Astrocyte of the cerebellum (primary cell): Measurements from ENCODE around the gene CFAP100.

ENCODE experiments used
- DNase-seq: peaks from one replicate; pipeline ENCODE4 v3.0.0-alpha.2; 2011; ENCODE audit warnings: low read depth
- H3K4me3 ChIP-seq: 2 replicates; pipeline ENCODE4 v1.5.1; 2011; ENCODE audit warnings: mild to moderate bottlenecking, low read depth, low read length, moderate library complexity
- in situ Hi-C: cut with HindIII; loops from 2 replicates; pipeline ENCODE4 v1.10.0; 2017; ENCODE audit warnings: low sequenced_read_pairs
- TF ChIP-seq, protein P1 (sequence below): IDR thresholded peaks from 2 replicates; pipeline ENCODE4 v1.5.1; 2012; ENCODE audit warnings: low read length, low read depth, moderate library complexity, mild to moderate bottlenecking; ENCODE audit errors: missing control alignments

The CFAP100 gene

DNA sequence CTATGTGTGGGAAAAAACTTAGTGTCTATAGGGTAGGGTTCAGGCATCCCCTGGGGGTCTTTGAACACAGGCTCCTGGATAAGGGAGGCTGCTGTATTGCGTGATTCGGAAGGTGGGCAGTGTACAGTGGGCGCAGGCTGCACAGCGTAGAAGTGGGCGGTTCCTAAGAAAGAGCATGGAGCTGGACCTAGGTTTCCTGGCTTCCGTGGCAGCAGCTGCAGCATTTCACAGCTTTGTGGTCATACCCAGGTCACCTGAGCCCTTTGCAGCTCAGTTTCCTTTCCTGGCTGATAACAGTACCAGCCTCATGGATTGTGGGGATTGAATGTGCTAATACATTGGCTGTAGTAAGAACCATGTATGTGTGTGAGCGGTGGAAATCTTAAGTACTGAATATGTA lies 22.2 kb downstream of the CFAP100 start:
- TF ChIP-seq, protein P1, sequence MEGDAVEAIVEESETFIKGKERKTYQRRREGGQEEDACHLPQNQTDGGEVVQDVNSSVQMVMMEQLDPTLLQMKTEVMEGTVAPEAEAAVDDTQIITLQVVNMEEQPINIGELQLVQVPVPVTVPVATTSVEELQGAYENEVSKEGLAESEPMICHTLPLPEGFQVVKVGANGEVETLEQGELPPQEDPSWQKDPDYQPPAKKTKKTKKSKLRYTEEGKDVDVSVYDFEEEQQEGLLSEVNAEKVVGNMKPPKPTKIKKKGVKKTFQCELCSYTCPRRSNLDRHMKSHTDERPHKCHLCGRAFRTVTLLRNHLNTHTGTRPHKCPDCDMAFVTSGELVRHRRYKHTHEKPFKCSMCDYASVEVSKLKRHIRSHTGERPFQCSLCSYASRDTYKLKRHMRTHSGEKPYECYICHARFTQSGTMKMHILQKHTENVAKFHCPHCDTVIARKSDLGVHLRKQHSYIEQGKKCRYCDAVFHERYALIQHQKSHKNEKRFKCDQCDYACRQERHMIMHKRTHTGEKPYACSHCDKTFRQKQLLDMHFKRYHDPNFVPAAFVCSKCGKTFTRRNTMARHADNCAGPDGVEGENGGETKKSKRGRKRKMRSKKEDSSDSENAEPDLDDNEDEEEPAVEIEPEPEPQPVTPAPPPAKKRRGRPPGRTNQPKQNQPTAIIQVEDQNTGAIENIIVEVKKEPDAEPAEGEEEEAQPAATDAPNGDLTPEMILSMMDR: no peak
- in situ Hi-C loops: no loop called here
- H3K4me3 ChIP-seq: no peak overlapping the region
- no peak for DNase-seq

DNA sequence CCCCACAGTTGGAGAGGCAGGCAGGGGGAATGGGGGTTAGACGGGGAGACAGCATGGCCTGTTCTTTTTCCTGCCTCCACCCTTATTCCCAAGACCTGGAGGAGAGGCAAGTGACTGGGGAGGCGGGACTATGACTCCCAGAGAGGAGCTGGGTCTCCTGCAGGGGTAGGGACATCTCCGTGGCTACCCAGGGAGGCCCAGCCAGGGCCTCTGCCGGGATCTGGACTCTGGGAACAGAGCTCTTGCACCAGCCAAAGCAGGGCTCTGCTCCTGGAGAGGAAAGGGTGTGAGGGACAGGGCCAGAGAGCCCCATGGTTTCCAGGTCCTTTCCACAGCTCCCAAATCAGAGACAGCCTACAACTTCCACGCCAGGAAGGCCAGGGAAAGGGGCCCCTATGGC lies 22.8 kb downstream of the CFAP100 start:
- DNase-seq: no peak
- H3K4me3 ChIP-seq: no peak overlapping the region
- TF ChIP-seq, protein P1: no peak
- in situ Hi-C loops: no loop called here

DNA sequence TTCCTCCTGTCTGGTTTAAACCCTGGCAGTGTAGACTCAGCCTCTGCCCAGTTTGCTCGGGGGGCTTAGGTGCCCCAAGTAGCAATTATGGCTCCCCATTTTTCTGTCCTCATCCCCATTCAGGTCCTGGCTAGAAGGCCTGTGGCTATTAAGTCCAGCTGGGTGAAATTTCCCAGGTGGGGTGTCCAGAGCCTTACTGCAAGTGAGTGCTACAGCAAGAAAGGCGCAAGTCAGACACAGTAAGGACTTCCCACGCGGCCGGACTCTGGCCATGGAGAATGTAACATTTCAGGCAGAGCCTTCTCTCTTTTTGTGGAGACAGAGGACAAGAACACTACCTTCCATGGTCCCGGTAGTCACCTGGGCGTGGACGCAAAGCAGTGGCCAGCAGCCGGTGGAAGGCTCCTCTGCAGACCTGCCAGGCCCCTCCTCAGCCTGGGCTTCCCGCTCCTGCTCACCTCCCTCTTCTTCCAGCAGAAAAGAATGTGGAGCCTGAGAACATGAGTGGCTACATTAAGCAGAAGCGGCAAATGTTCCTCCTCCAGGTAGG lies 23.3 kb downstream of the CFAP100 start:
- TF ChIP-seq, protein P1: no peak
- no peak overlapping the region for H3K4me3 ChIP-seq
- in situ Hi-C loops: no loop called here
- DNase-seq: no peak

DNA sequence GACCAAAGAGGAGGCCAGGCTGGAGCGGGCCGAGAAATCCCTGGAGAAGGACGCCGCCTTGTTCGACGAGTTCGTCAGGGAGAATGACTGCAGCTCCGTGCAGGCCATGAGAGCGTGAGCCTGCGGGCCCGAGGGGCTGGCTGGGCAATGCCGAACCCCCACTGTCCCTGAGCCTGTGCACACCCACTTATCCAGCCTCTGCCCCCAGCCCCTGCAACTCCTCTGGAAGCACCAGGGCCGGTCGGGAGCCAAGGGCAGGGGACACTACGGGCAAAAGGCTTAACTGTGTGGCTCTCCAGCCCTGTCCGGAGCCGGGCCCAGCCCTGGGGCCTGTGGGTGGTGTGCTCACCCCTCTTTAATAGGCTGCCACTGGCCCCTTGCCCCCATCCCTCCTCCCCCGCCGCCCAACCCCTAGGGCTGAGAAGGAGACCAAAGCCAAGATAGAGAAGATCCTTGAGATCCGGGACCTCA lies 24.0 kb downstream of the CFAP100 start:
- H3K4me3 ChIP-seq: no peak overlapping the region
- in situ Hi-C loops: no loop called here
- TF ChIP-seq, protein P1: no peak
- no peak for DNase-seq

DNA sequence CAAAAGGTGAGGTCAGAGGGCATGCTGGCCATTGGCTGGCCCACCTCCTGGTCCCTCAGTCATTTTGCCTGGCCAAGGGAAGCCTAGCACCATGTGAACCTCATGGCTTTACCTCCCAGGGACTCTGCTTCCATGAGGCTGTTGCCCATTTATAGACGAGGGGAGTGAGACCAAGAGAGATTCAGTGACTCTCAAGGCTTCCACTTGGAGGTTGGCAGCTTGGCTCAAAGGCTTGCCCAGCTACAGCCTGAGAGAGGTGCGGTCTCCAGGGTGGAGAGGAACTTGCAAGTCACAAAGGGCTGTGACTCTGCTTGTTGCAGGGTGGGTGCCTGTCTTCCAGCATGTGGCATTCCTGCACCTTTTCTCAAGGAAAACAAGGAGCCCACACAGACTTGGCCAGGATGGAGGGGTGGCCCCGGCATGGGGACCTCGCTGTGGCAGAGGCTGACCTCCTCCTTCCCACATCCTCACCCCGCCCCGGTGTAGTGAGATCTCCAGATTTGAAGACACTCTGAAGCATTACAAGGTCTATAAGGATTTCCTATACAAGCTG lies 24.5 kb downstream of the CFAP100 start:
- DNase-seq: no peak
- in situ Hi-C loops: no loop called here
- H3K4me3 ChIP-seq: no peak overlapping the region
- TF ChIP-seq, protein P1: no peak

DNA sequence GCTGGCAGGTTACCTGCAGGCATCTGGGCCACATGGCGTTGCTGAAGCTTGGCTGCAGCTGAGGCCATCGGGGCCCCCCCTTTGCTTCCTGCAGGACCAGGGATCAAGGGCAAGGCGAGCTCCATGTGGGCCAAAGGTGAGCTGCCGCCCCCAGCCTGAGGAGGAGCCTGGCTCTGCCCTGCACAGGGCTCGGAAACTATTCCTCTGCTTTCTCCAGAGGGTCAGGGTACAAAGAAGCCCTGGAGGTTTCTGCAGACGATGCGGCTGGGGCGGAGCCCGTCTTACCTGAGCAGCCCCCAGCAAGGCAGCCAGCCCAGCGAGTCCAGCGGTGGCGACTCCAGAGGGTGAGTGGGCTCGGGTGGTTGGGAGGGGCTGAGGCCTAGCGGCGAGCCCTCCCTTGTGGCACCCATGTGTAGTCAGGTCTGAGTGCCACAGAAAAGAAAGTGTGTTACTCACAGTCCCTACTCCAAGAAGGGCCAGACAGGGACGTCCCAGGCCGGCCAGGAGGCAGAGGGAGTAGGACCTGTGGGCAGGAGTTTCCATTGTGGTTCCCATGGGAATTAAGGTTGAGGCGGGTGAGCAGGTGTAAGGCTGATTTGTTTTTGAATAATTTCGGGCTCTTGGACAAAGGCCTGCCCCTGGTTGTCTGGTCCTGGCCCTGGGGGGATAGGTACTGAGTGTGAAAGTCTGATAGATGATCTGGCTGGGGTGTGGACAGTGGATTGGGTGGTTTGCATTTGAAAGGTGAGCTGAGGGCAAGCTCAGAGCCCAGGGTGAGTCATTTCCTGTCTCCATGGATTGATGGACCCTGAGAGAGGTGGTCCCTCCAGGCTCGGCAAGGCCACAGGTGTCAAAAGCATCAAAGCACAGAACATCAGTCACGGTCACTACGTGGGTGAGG lies 25.4 kb downstream of the CFAP100 start:
- TF ChIP-seq, protein P1: no peak
- in situ Hi-C loops: no loop called here
- DNase-seq: no peak
- no peak overlapping the region for H3K4me3 ChIP-seq
